Esophagus squamous epithelium (tissue), 4 donors: ENCODE measurements around the gene NOM1.

Source experiments
- CTCF ChIP-seq, 6 experiments: fragments of 450-650 bp in 4 of 6; fragments of 200-600 bp in 2 of 6; sonication (generic) in 2 of 6; IDR thresholded peaks; one replicate each; pipeline ENCODE4 v1.5.1; 2016 to 2019; ENCODE audit warnings: antibody characterized with exemption in 6 of 6, mild to moderate bottlenecking in 4 of 6, moderate library complexity in 4 of 6
- POLR2A ChIP-seq, 4 donors: fragments of 450-650 bp; IDR thresholded peaks; one replicate each; pipeline ENCODE4 v1.6.1; 2017; ENCODE audit warnings: antibody characterized with exemption in 4 of 4, mild to moderate bottlenecking in 4 of 4, moderate library complexity in 3 of 4

- TF ChIP-seq POLR2A (IDR thresholded peaks at IDR 0.05) (no peak), CTCF (IDR thresholded peaks at IDR 0.05) (no peak)
Measured at GRCh38 chr7:156993925-156994235, 44.4 kb downstream of the NOM1 start.
